ENCODE data around the gene SLC34A1.

- TF ChIP-seq, protein P1, sequence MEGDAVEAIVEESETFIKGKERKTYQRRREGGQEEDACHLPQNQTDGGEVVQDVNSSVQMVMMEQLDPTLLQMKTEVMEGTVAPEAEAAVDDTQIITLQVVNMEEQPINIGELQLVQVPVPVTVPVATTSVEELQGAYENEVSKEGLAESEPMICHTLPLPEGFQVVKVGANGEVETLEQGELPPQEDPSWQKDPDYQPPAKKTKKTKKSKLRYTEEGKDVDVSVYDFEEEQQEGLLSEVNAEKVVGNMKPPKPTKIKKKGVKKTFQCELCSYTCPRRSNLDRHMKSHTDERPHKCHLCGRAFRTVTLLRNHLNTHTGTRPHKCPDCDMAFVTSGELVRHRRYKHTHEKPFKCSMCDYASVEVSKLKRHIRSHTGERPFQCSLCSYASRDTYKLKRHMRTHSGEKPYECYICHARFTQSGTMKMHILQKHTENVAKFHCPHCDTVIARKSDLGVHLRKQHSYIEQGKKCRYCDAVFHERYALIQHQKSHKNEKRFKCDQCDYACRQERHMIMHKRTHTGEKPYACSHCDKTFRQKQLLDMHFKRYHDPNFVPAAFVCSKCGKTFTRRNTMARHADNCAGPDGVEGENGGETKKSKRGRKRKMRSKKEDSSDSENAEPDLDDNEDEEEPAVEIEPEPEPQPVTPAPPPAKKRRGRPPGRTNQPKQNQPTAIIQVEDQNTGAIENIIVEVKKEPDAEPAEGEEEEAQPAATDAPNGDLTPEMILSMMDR (IDR thresholded peaks at IDR 0.05; ENCODE audit: insufficient read depth, low read length, poor library complexity, severe bottlenecking): no peak
- no peak for TF ChIP-seq EZH2phosphoT487 (conservative IDR thresholded peaks at IDR 0.05; ENCODE audit: low read length)
Measured at GRCh38 chr5:177423671-177424070, 39.4 kb downstream of the SLC34A1 start.

All from SU-DHL-6 (cell line).